AG10803 (cell line): ENCODE measurements around the gene ATP5F1E.
"Not testable (repeated sequence)": the region's sequence is repeated elsewhere in the genome, so short reads cannot be mapped to it uniquely, and the experiment has no call there.

Experiments
- DNase-seq: peaks from one replicate; pipeline ENCODE4 v3.0.0; 2010; ENCODE audit warnings: low read depth
- H3K4me3 ChIP-seq: 2 replicates; pipeline ENCODE4 v1.5.1; 2011; ENCODE audit warnings: mild to moderate bottlenecking, low read length, control low read depth
- CTCF ChIP-seq: conservative IDR thresholded peaks from 2 replicates; pipeline ENCODE4 v1.5.1; 2011; ENCODE audit warnings: mild to moderate bottlenecking, low read length, control low read depth, inconsistent platforms

Gene ATP5F1E

GRCh38 chr20:59043698-59044097 is 11.6 kb upstream of the ATP5F1E start:
- peak; percentile 47 for DNase-seq
- no peak overlapping the region for H3K4me3 ChIP-seq
- TF ChIP-seq CTCF: no peak

- DNase-seq: peak; percentile 89
- no peak for TF ChIP-seq CTCF
These were observed 10.9 kb upstream of the ATP5F1E start for GRCh38 chr20:59042796-59043631.

DNA sequence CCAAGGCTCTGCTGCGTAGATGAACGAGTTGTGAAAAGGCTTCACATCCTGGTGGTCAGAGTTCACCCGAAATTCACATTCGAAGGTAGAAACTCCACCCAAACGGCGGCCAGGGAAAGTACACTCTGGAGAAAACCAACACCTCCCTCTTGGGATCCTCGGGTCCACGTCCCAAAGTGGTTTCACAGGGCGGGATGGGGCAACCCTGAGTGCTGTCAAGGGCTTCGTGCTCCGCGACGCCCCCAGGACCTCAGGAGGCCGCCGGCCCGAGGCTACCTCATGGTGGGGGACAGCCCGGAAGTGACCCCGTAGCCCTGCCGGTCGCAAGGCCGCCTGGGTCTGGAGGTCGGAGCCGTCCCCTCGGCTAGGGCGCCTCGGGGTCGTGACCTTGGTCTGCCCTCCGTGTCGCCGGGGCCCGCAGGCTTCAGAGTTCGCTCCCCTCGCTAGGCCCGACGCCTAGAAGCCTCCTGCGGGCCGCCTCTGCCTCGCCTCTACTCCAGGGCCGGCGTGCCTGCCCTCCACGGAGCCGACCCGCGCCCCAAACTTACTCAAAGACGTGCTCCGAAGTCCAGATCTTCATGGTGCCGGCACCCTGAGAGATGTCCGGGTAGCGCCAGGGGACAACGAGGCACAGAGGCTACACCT is 10.1 kb upstream of the ATP5F1E start, which contains the start of gene PRELID3B:
Gene PRELID3B, minus strand, starts transcription at position 636 of the 645 bp plus-strand sequence. Its CDS starts 56 bp downstream, at position 580.
- peak within 1 kb of the TSS; percentile 75 for H3K4me3 ChIP-seq
- no peak for TF ChIP-seq CTCF
- DNase-seq: peak; percentile 34

More at GRCh38 chr20:59042796-59043631, 10.9 kb upstream of the ATP5F1E start:
- H3K4me3 ChIP-seq: peak overlapping the region; percentile 75

DNA sequence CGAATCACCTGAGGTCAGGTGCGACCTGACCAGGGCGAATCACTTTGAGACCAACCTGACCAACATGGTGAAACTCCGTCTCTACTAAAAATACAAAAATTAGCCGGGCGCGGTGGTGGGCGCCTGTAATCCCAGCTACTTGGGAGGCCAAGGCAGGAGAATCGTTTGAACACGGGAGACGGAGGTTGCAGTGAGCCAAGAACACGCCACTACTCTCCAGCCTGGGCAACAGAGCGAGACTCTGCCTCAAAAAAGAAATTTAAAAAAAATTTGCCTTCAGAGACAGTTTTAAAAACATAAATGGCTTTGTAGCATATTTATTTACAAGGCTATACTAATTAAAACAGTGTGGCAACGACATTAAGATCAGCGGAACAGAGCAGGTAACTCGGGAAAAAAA is 9.4 kb upstream of the ATP5F1E start:
- not testable (repeated sequence) for DNase-seq

DNA sequence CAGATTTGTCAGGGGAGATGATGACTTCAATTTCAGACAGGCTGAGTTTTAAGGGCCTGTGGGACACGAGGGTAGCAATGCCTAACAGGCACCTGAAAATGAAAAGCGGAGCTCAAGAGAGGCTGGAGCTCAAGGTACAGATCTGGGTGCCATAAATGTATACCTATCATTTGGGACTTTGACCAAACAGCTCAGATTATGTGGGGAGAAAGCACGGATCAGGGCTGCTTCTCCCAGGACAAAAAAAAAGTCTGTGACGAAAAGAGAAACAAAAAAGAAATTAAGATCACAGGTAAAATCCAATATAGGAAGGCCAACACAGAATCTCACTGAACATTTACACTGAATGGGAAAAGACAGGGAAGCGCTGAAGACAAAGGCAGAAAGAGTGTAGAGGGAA is 8.5 kb upstream of the ATP5F1E start:
- H3K4me3 ChIP-seq: no peak overlapping the region
- DNase-seq: no peak
- TF ChIP-seq CTCF: no peak

More for the DNA sequence above, 9.4 kb upstream of the ATP5F1E start:
- H3K4me3 ChIP-seq: peak overlapping the region; percentile 75

DNA sequence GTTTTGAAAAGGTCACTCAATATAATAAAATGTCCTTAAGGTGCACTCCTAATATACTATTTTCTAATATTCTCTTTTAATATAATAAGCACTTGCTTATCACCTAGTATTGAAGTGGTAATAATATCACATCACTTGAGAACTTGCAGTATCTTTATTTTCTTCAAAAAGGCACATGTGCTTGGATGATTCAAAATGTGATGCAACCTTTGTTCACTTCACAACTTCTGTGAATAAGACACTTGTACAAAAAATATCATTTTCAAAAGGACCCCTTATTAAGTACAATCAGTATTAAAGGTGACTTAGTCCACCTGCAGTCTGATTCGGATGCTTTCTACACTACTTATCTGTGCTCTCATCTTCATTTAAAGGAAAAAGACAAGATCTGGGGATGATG is 7.1 kb upstream of the ATP5F1E start:
- no peak overlapping the region for H3K4me3 ChIP-seq
- peak; percentile 40 for DNase-seq
- TF ChIP-seq CTCF: no peak

GRCh38 chr20:59037386-59037785 is 5.3 kb upstream of the ATP5F1E start:
- no peak for TF ChIP-seq CTCF
- H3K4me3 ChIP-seq: no peak overlapping the region
- DNase-seq: no peak
